NCI-H526 treated with DMSO at 0.1 percent for 48 hours (cell line): ENCODE results near the gene MAP6.

Experiments
- DNase-seq: peaks from one replicate; lab custom pipeline; 2025; lab: John Stamatoyannopoulos, UW

The MAP6 gene

GRCh38 chr11:75627906-75628668, 40.8 kb downstream of the MAP6 start:
- no peak for DNase-seq

GRCh38 chr11:75626889-75627529, 41.8 kb downstream of the MAP6 start:
- no peak for DNase-seq

- DNase-seq = no peak
Measured at GRCh38 chr11:75625991-75626888, 42.6 kb downstream of the MAP6 start.

- peak; percentile 11 for DNase-seq
Measured at GRCh38 chr11:75625021-75625420, 43.8 kb downstream of the MAP6 start.

- no peak for DNase-seq
Measured at GRCh38 chr11:75616281-75616680, 52.6 kb downstream of the MAP6 start.

- DNase-seq = no peak
Measured at GRCh38 chr11:75615751-75616150, 53.1 kb downstream of the MAP6 start.

- no peak for DNase-seq
Measured at GRCh38 chr11:75611823-75612222, 57.0 kb downstream of the MAP6 start.

- no peak for DNase-seq
Measured at GRCh38 chr11:75606099-75606498, 62.7 kb downstream of the MAP6 start.

GRCh38 chr11:75603791-75604736, 64.8 kb downstream of the MAP6 start:
- no peak for DNase-seq

GRCh38 chr11:75602951-75603350, 65.9 kb downstream of the MAP6 start:
- DNase-seq = no peak

GRCh38 chr11:75601494-75601893, 67.3 kb downstream of the MAP6 start:
- no peak for DNase-seq

- no peak for DNase-seq
Measured at GRCh38 chr11:75600356-75600755, 68.5 kb downstream of the MAP6 start.

GRCh38 chr11:75598900-75599299, 69.9 kb downstream of the MAP6 start:
- no peak for DNase-seq

- DNase-seq = no peak
Measured at GRCh38 chr11:75598264-75598663, 70.6 kb downstream of the MAP6 start.

- peak; percentile 18 for DNase-seq
Measured at GRCh38 chr11:75597636-75598035, 71.2 kb downstream of the MAP6 start.

- DNase-seq = no peak
Measured at GRCh38 chr11:75596914-75597313, 71.9 kb downstream of the MAP6 start.

GRCh38 chr11:75595429-75595828, 73.4 kb downstream of the MAP6 start:
- DNase-seq = no peak

- DNase-seq = no peak
Measured at GRCh38 chr11:75594211-75594610, 74.6 kb downstream of the MAP6 start.

GRCh38 chr11:75593286-75593915, 75.4 kb downstream of the MAP6 start:
- DNase-seq = no peak

GRCh38 chr11:75592715-75593114, 76.1 kb downstream of the MAP6 start:
- DNase-seq = peak; percentile 35

GRCh38 chr11:75591966-75592365, 76.9 kb downstream of the MAP6 start:
- no peak for DNase-seq
